Panc1 (cell line): Measurements from ENCODE around the gene NPDC1. TPM values are rescaled to one million over a fixed set of nuclear protein-coding genes. Genes with fewer than 3 reads are reported as not detected.
A peak's percentile ranks its signal among the peaks of the same experiment; 100 is the strongest.

Experiments used
- ATAC-seq: fragments of 200-7000 bp; cut with Tn5 transposase; 2 replicates; pipeline ENCODE4 v1.9.1; 2020; ENCODE audit warnings: mild to moderate bottlenecking, moderate library complexity
- BruUV-seq: library from RNA; stranded (reverse); fragments of 400-500 nt; replicated peaks from 2 replicates; lab custom pipeline; 2021; lab: Mats Ljungman, UMichigan
- CTCF ChIA-PET: fragments of 300-600 bp; sonication (Branson Sonifier 250); formaldehyde crosslinking; loops from one replicate; lab custom pipeline; 2022; ENCODE audit warnings: antibody characterized with exemption; lab: Charles Lee
- POLR2A ChIA-PET: fragments of 300-600 bp; sonication (Branson Sonifier 250); formaldehyde crosslinking; loops from one replicate; lab custom pipeline; 2022; ENCODE audit warnings: antibody characterized with exemption; lab: Charles Lee
- DNase-seq: peaks from one replicate; pipeline ENCODE4 v3.0.0-alpha.2; 2010; ENCODE audit warnings: low read depth, low spot score
- H3K27ac ChIP-seq: 2 replicates; pipeline ENCODE4 v1.5.1; 2011; ENCODE audit warnings: mild to moderate bottlenecking, low read length, inconsistent platforms
- H3K27me3 ChIP-seq: fragments of 200-500 bp; sonication (Bioruptor generic); 2 replicates; pipeline ENCODE4 v1.6.0; 2014; ENCODE audit warnings: low read length, inconsistent platforms; ENCODE audit not compliant: control insufficient read depth, insufficient read depth
- H3K36me3 ChIP-seq: fragments of 200-500 bp; sonication (Bioruptor generic); 2 replicates; pipeline ENCODE4 v1.5.1; 2014; ENCODE audit warnings: inconsistent platforms, mild to moderate bottlenecking, low read length, moderate library complexity; ENCODE audit not compliant: control insufficient read depth, insufficient read depth
- H3K4me1 ChIP-seq: 2 replicates; pipeline ENCODE4 v1.5.1; 2011; ENCODE audit warnings: inconsistent platforms, mild to moderate bottlenecking, low read length, moderate library complexity; ENCODE audit not compliant: control insufficient read depth, insufficient read depth
- H3K4me3 ChIP-seq, 2 experiments: 2 replicates each; pipeline ENCODE4 v1.5.1; 2011 to 2012; ENCODE audit warnings: low read depth in 2 of 2, low read length in 2 of 2, mild to moderate bottlenecking in 2 of 2, inconsistent platforms in 1 of 2, moderate library complexity in 1 of 2
- H3K9me3 ChIP-seq: fragments of 200-500 bp; sonication (Bioruptor generic); 2 replicates; pipeline ENCODE4 v1.5.1; 2014; ENCODE audit warnings: low read depth, mild to moderate bottlenecking, inconsistent platforms, low read length, moderate library complexity; ENCODE audit not compliant: control insufficient read depth, insufficient read depth
- CTCF ChIP-seq: fragments of 450-650 bp; IDR thresholded peaks from 2 replicates; pipeline ENCODE4 v1.5.1; 2017; ENCODE audit warnings: mild to moderate bottlenecking
- POLR2AphosphoS5 ChIP-seq: IDR thresholded peaks from 2 replicates; pipeline ENCODE4 v1.6.1; 2012; ENCODE audit warnings: mild to moderate bottlenecking, low read depth, low read length, moderate library complexity
- REST ChIP-seq, 2 experiments: IDR thresholded peaks; 2 replicates each; pipeline ENCODE4 v1.6.1; 2011 to 2012; ENCODE audit warnings: low read depth in 2 of 2, control low read depth in 1 of 2, low read length in 1 of 2, mild to moderate bottlenecking in 1 of 2, moderate library complexity in 1 of 2; ENCODE audit not compliant: insufficient read depth in 1 of 2
- SIN3A ChIP-seq: IDR thresholded peaks from 2 replicates; pipeline ENCODE4 v1.6.1; 2012; ENCODE audit warnings: low read depth, mild to moderate bottlenecking, low read length, moderate library complexity, borderline replicate concordance; ENCODE audit not compliant: insufficient read depth
- TCF7L2 ChIP-seq: IDR thresholded peaks from 2 replicates; pipeline ENCODE4 v1.6.1; 2011; ENCODE audit warnings: mild to moderate bottlenecking, low read depth, low read length, inconsistent platforms
- in situ Hi-C: cut with HindIII; loops from 2 replicates; pipeline ENCODE4 v1.10.0; 2016; ENCODE audit warnings: low sequenced_read_pairs, low pct_unique_long_range_greater_than_20kb
- intact Hi-C: fragments of 100-400 bp; cut with micrococcal nuclease; formaldehyde crosslinking; loops from one replicate; pipeline ENCODE4 v1.10.0; 2022; ENCODE audit not compliant: unreplicated experiment
- total RNA-seq: library from RNA; stranded (reverse); gene quantifications from one replicate; pipeline ENCODE4 v1.2.1, GENCODE V29; 2021; ENCODE audit not compliant: unreplicated experiment

NPDC1 gene
- total RNA-seq, 1 experiment from 2014 or later: 43.5 TPM

DNA sequence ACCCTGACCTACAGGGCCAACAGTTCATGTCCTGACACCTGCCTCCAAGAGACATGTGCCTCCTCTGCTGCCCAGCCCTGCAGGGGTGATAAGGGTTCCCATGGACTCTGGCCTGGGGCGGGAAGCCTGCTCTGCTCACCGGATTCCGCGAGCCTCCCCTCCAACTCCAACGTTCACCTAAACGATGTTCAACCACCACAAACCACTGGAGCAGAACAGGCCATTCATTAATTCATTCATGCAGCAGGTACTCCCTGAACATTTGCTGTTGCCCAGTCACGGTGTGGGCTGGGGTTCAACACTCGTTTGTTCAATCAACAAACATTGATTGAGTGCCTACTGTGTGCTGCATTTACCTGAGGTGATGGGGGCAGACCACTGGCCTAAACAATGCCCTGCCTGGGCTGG, 28.0 kb upstream of the NPDC1 start:
- no peaks in the 10 kb centered on the region; the same call in 1 of the 2 replicates for H3K36me3 ChIP-seq
- DNase-seq (no peak), ATAC-seq (no peak)
- in situ Hi-C loops: no loop called here
- intact Hi-C loops: no loop called here
- no peaks in the 10 kb centered on the region; the same call in 1 of the 2 replicates for H3K4me1 ChIP-seq
- CTCF ChIA-PET: no interaction called here
- H3K27ac ChIP-seq: no peak overlapping the region
- no peak overlapping the region for H3K4me3 ChIP-seq
- no peaks in the 10 kb centered on the region for H3K9me3 ChIP-seq
- no peak for TF ChIP-seq TCF7L2
- no peak for TF ChIP-seq SIN3A
- no peak for TF ChIP-seq POLR2AphosphoS5
- no peak for TF ChIP-seq REST (IDR thresholded peaks at IDR 0.05; ENCODE audit: insufficient read depth in 1 of 2, low read depth in 2 of 2, low read length in 1 of 2)
- TF ChIP-seq CTCF: no peak
- POLR2A ChIA-PET: no interaction called here
- no TSS peak for BruUV-seq
- H3K27me3 ChIP-seq: no peaks in the 10 kb centered on the region

- intact Hi-C loops: no loop called here
- BruUV-seq: no TSS peak
- Histone ChIP-seq H3K27me3 (no peaks in the 10 kb centered on the region), H3K4me3 (peak overlapping the region; percentile 53; a peak in 3 of 4 replicates), H3K9me3 (no peaks in the 10 kb centered on the region), H3K4me1 (peaks cover 2% of the 10 kb centered on the region; the same call in 1 of the 2 replicates), H3K36me3 (no peaks in the 10 kb centered on the region; the same call in 1 of the 2 replicates), H3K27ac (peak overlapping the region; percentile 66)
- TF ChIP-seq SIN3A (no peak), CTCF (no peak), REST (IDR thresholded peaks at IDR 0.05; ENCODE audit: insufficient read depth in 1 of 2, low read depth in 2 of 2, low read length in 1 of 2) (no peak), POLR2AphosphoS5 (no peak), TCF7L2 (no peak)
- ATAC-seq (no peak), DNase-seq (no peak)
- in situ Hi-C loops: no loop called here
- CTCF ChIA-PET: no interaction called here
- POLR2A ChIA-PET: interaction anchor here (0.5 kb wide), 1 partner anchor 370 kb away, joined by 7 read pairs; no protein-coding TSS in a partner anchor
These were observed 25.3 kb upstream of the NPDC1 start for GRCh38 chr9:137071282-137071681.
